GM15510 (cell line): Measurements from ENCODE around the gene TBC1D10A.

Experiments
- POLR2A ChIP-seq: IDR thresholded peaks from 3 replicates; pipeline ENCODE4 v1.6.1; 2011; ENCODE audit warnings: borderline replicate concordance; ENCODE audit not compliant: insufficient read length; ENCODE audit errors: extremely low read depth

TBC1D10A gene

GRCh38 chr22:30313527-30314363, 13.0 kb downstream of the TBC1D10A start:
- no peak for TF ChIP-seq POLR2A

- TF ChIP-seq POLR2A, result no peak
These were observed 14.7 kb downstream of the TBC1D10A start for GRCh38 chr22:30312053-30312452.

- TF ChIP-seq POLR2A, result no peak
These were observed 15.6 kb downstream of the TBC1D10A start for GRCh38 chr22:30310881-30311771.

- no peak for TF ChIP-seq POLR2A
These were observed 16.6 kb downstream of the TBC1D10A start for GRCh38 chr22:30309951-30310741.

- TF ChIP-seq POLR2A, result no peak
These were observed 18.1 kb downstream of the TBC1D10A start for GRCh38 chr22:30308518-30309230.

GRCh38 chr22:30308093-30308492, 18.6 kb downstream of the TBC1D10A start:
- no peak for TF ChIP-seq POLR2A

- no peak for TF ChIP-seq POLR2A
These were observed 19.6 kb downstream of the TBC1D10A start for GRCh38 chr22:30307041-30307574.

- TF ChIP-seq POLR2A, result no peak
These were observed 20.1 kb downstream of the TBC1D10A start for GRCh38 chr22:30306627-30307011.

- TF ChIP-seq POLR2A, result peak; percentile 21
These were observed 20.7 kb downstream of the TBC1D10A start for GRCh38 chr22:30305906-30306626.

- TF ChIP-seq POLR2A, result peak; percentile 60
These were observed 21.2 kb downstream of the TBC1D10A start for GRCh38 chr22:30305519-30305905.

GRCh38 chr22:30304495-30305244, 22.1 kb downstream of the TBC1D10A start:
- no peak for TF ChIP-seq POLR2A

- no peak for TF ChIP-seq POLR2A
These were observed 24.0 kb downstream of the TBC1D10A start for GRCh38 chr22:30302810-30303138.
